ENCODE data around the gene ISG20.

GRCh38 chr15:88705769-88706165 lies 67.0 kb downstream of the ISG20 start:
- TF ChIP-seq, protein P1, sequence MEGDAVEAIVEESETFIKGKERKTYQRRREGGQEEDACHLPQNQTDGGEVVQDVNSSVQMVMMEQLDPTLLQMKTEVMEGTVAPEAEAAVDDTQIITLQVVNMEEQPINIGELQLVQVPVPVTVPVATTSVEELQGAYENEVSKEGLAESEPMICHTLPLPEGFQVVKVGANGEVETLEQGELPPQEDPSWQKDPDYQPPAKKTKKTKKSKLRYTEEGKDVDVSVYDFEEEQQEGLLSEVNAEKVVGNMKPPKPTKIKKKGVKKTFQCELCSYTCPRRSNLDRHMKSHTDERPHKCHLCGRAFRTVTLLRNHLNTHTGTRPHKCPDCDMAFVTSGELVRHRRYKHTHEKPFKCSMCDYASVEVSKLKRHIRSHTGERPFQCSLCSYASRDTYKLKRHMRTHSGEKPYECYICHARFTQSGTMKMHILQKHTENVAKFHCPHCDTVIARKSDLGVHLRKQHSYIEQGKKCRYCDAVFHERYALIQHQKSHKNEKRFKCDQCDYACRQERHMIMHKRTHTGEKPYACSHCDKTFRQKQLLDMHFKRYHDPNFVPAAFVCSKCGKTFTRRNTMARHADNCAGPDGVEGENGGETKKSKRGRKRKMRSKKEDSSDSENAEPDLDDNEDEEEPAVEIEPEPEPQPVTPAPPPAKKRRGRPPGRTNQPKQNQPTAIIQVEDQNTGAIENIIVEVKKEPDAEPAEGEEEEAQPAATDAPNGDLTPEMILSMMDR (IDR thresholded peaks at IDR 0.05; ENCODE audit: low read depth, low read length): no peak
- TF ChIP-seq EZH2phosphoT487 (IDR thresholded peaks at IDR 0.05; ENCODE audit: low read depth): no peak
